ENCODE measurements around the gene RPS27. TPM values are rescaled to one million over a fixed set of nuclear protein-coding genes. Genes with fewer than 3 reads are reported as not detected.

The RPS27 gene
- 1,000 to 10,000 TPM; 1,937 to 3,992 TPM for total RNA-seq

DNA sequence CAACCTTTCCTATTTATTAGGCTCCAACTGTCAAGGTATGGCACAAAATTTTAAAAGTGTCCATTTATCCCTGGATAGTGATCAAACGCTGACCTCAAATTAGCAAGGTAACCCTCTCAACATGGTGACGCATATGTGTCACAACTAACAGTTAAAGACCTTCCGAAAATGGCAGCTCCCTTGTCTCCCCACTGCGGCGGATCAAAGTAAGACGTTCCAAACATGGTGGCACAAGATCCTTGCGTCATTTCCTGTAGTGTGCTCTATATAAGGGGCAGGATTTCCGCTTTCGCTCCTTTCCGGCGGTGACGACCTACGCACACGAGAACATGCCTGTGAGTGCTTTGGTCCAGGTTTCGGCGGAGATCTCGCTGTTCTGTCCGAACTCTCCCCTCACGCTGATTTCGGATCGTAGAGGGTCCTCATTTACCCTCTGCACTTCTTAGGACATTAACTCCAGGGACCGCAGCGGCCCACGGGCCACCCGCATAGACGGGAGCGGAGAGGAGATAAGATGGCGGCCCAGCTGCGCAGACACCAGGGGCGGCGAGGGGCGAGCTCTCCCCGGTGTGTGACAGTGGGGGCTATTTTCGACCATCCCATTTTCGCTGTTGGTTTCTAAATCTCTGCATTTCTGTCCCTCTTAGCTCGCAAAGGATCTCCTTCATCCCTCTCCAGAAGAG lies at the start of gene RPS27:
RPS27 (plus strand) TSS at position 295 of the 683 bp plus-strand sequence; CDS start at position 330, 35 bp downstream.
- H3K27ac ChIP-seq, result peak within 1 kb of the TSS; percentile 88 to 93
- H3K4me1 ChIP-seq (replicated peaks), result peaks cover 3% of the 10 kb centered on the region
- TF ChIP-seq POLR2A (IDR thresholded peaks at IDR 0.05), result peak; percentile 91
- TF ChIP-seq, protein P1, sequence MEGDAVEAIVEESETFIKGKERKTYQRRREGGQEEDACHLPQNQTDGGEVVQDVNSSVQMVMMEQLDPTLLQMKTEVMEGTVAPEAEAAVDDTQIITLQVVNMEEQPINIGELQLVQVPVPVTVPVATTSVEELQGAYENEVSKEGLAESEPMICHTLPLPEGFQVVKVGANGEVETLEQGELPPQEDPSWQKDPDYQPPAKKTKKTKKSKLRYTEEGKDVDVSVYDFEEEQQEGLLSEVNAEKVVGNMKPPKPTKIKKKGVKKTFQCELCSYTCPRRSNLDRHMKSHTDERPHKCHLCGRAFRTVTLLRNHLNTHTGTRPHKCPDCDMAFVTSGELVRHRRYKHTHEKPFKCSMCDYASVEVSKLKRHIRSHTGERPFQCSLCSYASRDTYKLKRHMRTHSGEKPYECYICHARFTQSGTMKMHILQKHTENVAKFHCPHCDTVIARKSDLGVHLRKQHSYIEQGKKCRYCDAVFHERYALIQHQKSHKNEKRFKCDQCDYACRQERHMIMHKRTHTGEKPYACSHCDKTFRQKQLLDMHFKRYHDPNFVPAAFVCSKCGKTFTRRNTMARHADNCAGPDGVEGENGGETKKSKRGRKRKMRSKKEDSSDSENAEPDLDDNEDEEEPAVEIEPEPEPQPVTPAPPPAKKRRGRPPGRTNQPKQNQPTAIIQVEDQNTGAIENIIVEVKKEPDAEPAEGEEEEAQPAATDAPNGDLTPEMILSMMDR (IDR thresholded peaks at IDR 0.05), result peak in 2 of 4 experiments; percentile 23 to 31
- peak; percentile 100 for TF ChIP-seq POLR2AphosphoS5 (IDR thresholded peaks at IDR 0.05)
- 0% methylated on average over 36 of the region's 36 CpGs for WGBS
- H3K27me3 ChIP-seq (replicated peaks; ENCODE audit: insufficient read depth), result no peaks in the 10 kb centered on the region
- peaks cover 0 to 2% of the 10 kb centered on the region in 2 donors for H3K36me3 ChIP-seq
- no peaks in the 10 kb centered on the region for H3K9me3 ChIP-seq
- DNase-seq (ENCODE audit: low spot score), result peak; percentile 95
- intact Hi-C loops (cut with DNase I), result loop anchor here (10.0 kb wide), 1 partner anchor 194 kb away; no protein-coding TSS in a partner anchor
- H3K4me3 ChIP-seq, result peak within 1 kb of the TSS; percentile 72 to 77

DNA sequence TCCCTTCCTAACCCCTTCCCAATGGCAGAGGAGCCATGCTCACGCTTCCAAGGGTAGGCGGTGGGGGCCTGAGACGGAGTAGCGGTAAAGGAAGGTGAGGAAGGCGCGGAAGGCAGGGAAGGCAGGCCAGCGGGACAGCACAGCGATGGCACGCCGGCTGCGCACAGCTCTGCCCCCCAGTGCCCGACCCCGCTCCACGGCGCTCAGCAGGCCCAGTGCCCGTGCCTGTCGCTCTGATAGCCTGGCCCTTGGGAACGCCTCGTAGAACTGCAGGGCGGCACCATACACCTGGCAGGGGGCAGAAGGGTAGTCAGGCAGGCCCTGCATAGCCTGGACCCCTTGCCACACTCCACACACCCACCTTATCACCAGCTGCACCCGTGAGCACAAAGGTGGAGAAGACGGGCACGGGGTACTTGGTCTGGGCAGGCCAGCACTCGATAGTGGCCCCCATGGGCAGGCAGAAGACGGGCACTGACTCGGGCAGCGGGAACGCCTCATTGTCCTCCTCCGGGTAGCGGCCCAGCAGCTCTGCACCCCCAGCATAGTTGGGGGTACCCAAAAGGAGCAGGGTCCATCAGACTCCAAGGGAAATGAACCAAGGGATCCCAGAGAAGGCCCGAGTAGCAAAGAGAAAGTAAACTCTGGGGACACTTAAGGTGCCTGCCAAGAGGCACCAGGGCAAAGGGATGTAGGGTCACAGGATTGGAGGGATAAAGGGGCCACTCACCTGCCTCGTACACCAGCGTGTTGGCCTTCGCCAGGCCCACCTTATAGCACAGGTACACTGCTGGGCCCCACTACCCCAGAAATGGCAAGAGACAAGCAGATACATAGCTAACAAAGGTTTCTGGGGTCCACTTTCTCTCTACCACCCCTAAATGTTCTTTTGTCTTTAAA lies 48.5 kb upstream of the RPS27 start:
- Histone ChIP-seq H3K27ac (no peak overlapping the region), H3K9me3 (no peaks in the 10 kb centered on the region), H3K4me1 (replicated peaks) (no peaks in the 10 kb centered on the region), H3K4me3 (no peak overlapping the region), H3K27me3 (replicated peaks; ENCODE audit: insufficient read depth) (no peaks in the 10 kb centered on the region), H3K36me3 (peaks cover 0 to 8% of the 10 kb centered on the region in 2 donors)
- intact Hi-C loops (cut with DNase I), result no loop called here
- DNase-seq (ENCODE audit: low spot score), result no peak
- WGBS, result 94% methylated on average over 34 of the region's 34 CpGs
- no peak for TF ChIP-seq POLR2AphosphoS5 (IDR thresholded peaks at IDR 0.05)
- TF ChIP-seq POLR2A (IDR thresholded peaks at IDR 0.05), result no peak
- TF ChIP-seq, protein P1 (IDR thresholded peaks at IDR 0.05), result no peak

DNA sequence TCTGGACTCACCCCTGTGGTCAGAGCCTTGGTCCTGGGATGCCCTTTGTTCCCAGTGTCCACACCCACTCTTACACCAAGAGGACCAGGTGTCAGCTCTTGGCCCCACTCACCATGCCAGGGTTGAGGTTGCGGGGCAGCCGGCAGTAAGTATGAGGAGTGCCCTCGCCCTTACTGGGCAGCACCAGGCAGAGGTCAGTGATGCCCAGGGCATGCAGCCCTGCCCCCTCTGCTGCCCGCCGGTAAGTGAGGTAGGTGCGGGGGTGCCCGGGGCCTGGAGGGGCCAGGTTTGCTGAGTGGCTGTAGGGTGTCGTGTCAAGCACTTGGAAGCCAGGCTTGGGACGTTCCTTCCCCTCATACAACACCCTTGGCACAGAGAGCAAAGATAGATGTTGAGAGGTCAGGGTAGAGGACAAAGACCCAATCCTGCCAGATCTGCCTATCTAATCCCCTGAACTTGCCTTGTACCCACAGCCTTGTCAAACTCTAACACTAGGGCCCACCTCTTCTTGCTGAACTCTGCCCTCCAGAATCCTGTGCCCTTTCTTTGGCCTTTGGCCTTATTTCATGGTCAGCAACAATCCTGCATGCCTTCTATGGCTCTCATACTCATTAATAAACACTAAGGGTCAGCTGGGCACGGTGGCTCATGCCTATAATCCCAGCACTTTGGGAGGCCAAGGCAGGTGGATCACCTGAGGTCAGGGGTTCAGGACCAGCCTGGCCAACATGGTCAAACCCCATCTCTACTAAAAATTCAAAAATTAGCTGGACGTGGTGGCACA lies 47.6 kb upstream of the RPS27 start:
- no peaks in the 10 kb centered on the region for H3K9me3 ChIP-seq
- peaks cover 0 to under 1% of the 10 kb centered on the region in 2 donors for H3K36me3 ChIP-seq
- TF ChIP-seq, protein P1 (IDR thresholded peaks at IDR 0.05), result no peak
- TF ChIP-seq POLR2A (IDR thresholded peaks at IDR 0.05) (no peak), POLR2AphosphoS5 (IDR thresholded peaks at IDR 0.05) (no peak)
- DNase-seq (ENCODE audit: low spot score), result no peak
- intact Hi-C loops (cut with DNase I), result no loop called here
- H3K4me1 ChIP-seq (replicated peaks), result no peaks in the 10 kb centered on the region
- no peaks in the 10 kb centered on the region for H3K27me3 ChIP-seq (replicated peaks; ENCODE audit: insufficient read depth)
- WGBS, result 86% methylated on average over 11 of the region's 11 CpGs
- no peak overlapping the region for H3K27ac ChIP-seq
- no peak overlapping the region for H3K4me3 ChIP-seq

DNA sequence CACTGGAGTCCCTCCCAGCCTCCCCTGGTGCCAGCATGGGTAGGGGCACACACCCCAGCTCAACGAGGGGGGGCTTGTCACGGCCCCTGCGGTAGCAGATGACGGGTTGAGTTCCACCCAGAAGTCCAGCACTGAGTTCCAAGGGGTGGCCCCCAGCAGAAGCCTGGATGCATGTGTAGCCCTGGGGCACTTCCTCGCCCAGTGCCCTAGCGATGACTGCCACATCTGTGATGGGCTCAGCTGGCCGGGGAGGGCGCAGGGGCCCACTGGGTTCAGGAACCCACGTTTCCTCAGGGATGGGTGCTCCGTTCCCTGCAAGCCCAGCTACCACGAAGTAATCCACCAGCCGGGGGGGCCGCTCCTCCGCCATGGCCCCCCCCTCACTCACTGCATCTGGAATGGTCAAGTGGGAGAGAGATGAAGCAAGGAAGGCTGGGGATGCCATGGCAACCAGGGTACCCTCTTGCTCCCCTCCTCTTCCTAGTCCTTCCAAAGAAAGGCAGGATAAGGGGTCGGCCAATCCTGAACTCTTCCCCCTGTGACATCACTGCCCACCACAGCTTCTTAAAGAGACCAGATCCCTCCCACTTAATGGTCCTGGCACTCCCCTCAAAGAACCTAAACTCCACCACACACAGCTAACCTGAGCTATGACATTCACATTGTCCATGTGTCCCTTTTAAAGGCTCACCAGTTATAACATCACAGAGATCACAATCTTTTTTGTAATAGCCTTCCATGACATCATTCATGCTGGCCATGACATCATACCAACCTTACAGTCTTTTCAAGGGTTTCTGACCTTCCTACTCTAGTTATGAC lies 46.3 kb upstream of the RPS27 start:
- intact Hi-C loops (cut with DNase I), result no loop called here
- Histone ChIP-seq H3K36me3 (no peaks in the 10 kb centered on the region), H3K4me3 (no peak overlapping the region), H3K9me3 (no peaks in the 10 kb centered on the region), H3K27ac (no peak overlapping the region), H3K4me1 (replicated peaks) (no peaks in the 10 kb centered on the region), H3K27me3 (replicated peaks; ENCODE audit: insufficient read depth) (no peaks in the 10 kb centered on the region)
- TF ChIP-seq, protein P1 (IDR thresholded peaks at IDR 0.05), result no peak
- TF ChIP-seq POLR2AphosphoS5 (IDR thresholded peaks at IDR 0.05) (no peak), POLR2A (IDR thresholded peaks at IDR 0.05) (no peak)
- no peak for DNase-seq (ENCODE audit: low spot score)
- WGBS, result 83% methylated on average over 15 of the region's 15 CpGs

Data from prostate gland (tissue), 2 donors.